NOMO-1 (cell line): ENCODE data around the gene LBHD1.
A peak's percentile ranks its signal among the peaks of the same experiment; 100 is the strongest.
"Not testable (repeated sequence)": the region's sequence is repeated elsewhere in the genome, so short reads cannot be mapped to it uniquely, and the experiment has no call there.

Experiments
- DNase-seq, 2 experiments: peaks; one replicate each; lab custom pipeline; 2025; ENCODE audit not compliant: unreplicated experiment in 2 of 2; lab: John Stamatoyannopoulos, UW

The LBHD1 gene

DNA sequence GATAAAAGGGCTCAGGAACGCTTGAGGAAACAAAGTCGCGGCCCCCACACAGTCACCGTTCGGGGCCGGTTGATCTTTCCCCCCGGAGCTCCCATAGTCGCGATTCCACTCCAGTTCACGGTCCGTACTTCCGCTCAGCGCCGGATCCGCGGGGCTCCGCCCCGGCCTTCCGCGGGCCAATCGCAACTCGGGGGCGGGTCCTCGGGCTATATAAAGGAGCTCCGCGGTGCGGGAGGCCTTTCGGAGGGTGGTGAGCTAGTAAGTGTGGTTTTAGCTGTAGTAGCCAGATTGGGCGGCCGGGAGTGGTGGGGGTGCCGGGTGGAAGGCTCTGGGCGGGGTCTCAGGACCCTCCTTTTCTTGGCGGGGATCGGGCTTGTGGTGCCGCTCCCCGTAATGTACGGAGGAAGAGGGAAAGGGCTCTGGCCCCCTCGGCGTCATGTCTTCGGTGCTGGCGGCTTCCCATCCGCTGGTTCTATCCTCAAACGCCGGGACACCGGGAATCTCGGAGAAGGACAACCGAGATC, 6.9 kb downstream of the LBHD1 start, which contains the start of the genes C11orf98 and CSKMT:
Gene C11orf98, minus strand, starts transcription at position 136 of the 524 bp plus-strand sequence. Its CDS starts 41 bp downstream, at position 95.
Gene CSKMT, plus strand, starts transcription at position 238 of the 524 bp plus-strand sequence. CDS start 568 bp downstream, outside the sequence.
- peak; percentile 84 to 91 for DNase-seq

GRCh38 chr11:62664405-62665074, 7.5 kb downstream of the LBHD1 start:
- DNase-seq: peak in 1 of 2 experiments; percentile 61

DNA sequence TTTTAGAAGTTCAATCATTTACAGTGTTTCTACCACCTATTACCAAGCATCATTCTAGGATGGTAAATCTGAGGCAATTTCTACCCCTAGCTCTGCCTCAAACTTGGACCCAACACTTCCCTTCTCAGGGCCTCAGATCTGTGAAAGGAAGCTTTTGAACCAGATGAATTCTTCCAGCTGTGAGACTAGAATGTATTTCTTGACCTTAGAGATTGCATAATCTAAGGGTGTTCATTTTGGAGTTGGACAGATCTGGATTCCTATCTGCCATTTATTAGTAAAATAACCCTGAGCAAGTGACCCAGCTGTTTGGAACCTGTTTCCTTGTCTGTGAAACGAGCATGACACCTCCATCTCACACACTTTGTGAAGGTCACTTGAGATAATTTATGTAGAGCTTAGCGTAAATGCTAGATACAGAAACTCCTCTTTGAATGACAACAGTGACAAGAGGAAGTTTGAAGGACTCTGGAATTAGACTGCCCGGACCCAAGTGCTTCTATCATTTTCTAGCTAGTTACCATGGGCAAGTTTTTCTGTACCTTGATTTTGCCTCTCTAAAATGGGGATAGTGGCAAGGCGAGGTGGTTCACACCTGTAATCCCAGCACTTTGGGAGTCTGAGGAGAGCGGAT, 15.2 kb downstream of the LBHD1 start:
- peak; percentile 14 to 27 for DNase-seq

DNA sequence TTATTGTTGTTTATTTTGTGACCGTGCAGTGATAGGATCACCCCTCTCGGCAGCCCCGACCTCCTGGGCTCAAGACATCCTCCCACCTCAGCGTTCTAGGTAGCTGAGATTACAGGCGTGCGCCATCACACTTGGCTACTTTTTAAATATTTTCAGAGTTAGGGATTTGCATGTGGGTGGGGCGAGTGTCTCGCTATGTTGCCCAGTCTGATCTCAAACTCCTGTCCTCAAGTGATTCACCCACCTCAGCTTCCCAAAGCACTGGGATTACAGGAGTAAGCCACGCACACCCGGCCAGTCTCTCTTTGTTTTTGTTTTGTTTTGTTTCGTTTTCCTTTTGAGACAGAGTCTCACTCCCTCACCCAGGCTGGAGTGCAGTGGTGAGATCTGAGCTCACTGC, 17.8 kb downstream of the LBHD1 start:
- no peak for DNase-seq

GRCh38 chr11:62652161-62653006, 19.7 kb downstream of the LBHD1 start:
- DNase-seq: no peak

- not testable (repeated sequence) for DNase-seq
Measured at GRCh38 chr11:62650283-62650682, 21.8 kb downstream of the LBHD1 start.

GRCh38 chr11:62649486-62649885, 22.6 kb downstream of the LBHD1 start:
- no peak for DNase-seq

DNA sequence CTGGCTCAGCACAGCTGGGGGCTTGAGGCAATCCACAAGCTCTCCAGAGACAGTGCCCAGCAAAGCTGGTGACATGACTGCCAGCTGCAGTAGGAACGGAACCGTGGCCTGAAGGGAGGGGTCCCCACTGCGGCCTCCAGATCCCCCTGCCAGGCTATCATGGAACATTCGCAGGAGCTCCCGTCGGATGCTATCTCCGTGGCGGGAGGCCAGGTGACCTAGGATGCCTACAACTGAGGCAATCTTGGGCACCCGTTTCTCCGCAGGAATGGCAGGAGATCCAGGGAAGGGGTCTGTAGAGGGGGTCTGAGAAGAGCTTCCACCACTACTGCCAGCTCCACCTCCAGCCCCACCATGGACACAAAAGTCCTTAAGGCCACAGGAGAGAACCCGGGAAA, 23.1 kb downstream of the LBHD1 start:
- DNase-seq: no peak

GRCh38 chr11:62648185-62648966, 23.7 kb downstream of the LBHD1 start:
- no peak for DNase-seq

GRCh38 chr11:62647609-62648005, 24.5 kb downstream of the LBHD1 start:
- DNase-seq: no peak

GRCh38 chr11:62646825-62647608, 25.1 kb downstream of the LBHD1 start:
- DNase-seq: no peak

DNA sequence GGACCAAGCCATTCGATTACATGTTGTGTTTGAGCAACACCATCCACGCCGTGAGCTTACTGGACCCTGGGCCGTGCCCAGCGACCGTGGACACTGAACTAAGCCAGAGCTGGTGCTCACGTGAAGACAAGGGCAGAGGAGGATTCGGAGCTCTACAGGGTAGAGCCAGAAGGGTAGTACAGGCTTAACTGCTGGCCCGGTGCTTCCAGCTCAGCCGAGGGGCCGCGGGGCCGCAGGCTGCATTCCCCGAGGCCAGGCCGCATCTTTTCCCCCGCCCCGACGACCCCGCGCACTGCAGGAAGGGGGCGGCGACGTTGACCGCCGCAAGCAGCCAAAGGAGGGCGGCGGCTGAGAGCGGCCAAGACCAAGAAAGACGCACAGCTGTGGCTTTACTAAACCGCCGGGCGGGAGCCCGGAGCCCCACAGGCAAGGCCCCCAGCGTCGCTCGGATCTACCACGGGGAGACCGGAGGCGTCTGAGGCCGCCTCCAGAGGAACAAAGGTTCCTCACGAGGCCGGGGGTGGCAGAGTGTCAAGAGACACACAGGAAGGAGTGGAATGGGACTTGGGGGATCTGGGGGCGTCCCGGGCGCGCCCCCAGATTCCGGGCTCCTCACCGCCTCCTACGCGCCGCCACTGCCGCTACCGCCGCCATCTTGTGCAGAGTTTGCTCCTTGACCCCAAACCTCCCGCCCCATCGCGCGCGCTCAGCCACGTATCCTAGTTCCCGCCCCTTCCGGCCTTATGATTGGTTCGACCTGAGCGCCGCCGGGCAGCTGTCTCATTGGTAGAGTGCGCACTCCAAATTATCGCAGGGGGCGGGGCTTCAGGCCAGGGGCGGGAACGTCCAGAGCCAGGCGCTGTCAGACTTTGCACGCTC, 25.9 kb downstream of the LBHD1 start, which contains the start of gene GANAB:
Gene GANAB, minus strand, starts transcription at position 668 of the 879 bp plus-strand sequence. Its CDS starts 14 bp downstream, at position 654.
- peak; percentile 98 to 99 for DNase-seq

- peak in 1 of 2 experiments; percentile 15 for DNase-seq
Measured at GRCh38 chr11:62645671-62645945, 26.5 kb downstream of the LBHD1 start.

DNA sequence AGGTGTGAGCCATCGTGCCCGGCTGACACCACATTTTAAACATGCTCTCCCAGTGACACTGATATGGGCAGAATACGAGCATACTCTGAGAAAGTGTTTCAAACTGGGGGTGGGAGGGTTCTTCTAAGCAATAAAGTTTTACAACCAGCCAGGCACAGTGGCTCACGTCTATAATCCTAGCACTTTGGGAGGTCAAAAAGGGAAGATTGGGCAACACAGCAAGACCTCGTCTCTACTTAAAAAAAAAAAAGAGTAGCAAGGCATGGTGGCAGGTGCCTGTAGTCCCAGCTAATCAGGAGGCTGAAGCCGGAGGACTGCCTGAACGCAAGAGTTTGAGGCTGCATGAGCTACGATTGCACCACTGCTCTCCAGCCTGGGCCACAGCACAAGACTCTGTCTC, 27.8 kb downstream of the LBHD1 start:
- DNase-seq: no peak

- DNase-seq: no peak
Measured at GRCh38 chr11:62632492-62632891, 39.6 kb downstream of the LBHD1 start.

GRCh38 chr11:62627713-62628112, 44.4 kb downstream of the LBHD1 start:
- no peak for DNase-seq

- DNase-seq: no peak
Measured at GRCh38 chr11:62622476-62623089, 49.5 kb downstream of the LBHD1 start.
